Measurements from ENCODE around the gene RHCE. TPM values are rescaled to one million over a fixed set of nuclear protein-coding genes. Genes with fewer than 3 reads are reported as not detected.

The RHCE gene
- total RNA-seq, 2 experiments from 2014 or later = 0.25 to 1.1 TPM

DNA sequence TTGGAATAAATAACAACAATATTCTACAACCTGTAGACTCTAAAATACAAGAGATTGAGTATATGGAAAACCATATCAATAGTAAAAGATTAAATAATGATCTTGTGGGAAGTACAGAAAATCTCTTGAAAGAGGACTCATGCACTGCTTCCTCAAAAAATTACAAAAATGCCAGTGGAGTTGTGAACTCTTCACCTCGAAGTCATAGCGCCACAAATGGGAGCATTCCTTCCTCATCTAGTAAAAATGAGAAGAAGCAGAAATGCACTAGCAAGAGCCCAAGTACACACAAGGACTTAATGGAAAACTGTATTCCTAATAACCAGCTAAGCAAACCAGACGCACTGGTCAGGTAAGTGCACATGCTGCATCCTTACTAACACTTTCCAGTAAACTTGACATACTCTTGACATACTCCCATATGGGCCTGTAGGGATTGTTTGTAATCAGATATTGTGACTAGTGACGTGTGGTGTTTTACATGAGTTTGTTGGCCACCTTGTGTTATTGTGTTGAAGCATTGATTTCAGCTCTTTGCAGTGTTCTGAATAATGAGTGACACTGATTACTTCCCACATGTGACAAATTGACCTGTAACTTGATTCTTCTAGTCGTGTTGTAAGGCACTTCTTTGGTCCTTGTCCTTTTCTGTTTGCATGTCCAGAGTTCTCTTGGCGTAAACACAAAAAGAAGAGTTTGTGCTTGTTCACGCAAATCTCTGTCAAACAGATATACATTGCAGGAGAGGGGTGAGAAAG, 38.1 kb upstream of the RHCE start:
- H3K4me3 ChIP-seq (ENCODE audit: low read length) = no peak overlapping the region
- H3K36me3 ChIP-seq (ENCODE audit: insufficient read depth, low read length) = peaks cover 64% of the 10 kb centered on the region
- H3K36me3 Mint-ChIP-seq (ENCODE audit: low read depth) = peaks cover 87% of the 10 kb centered on the region
- ATAC-seq (ENCODE audit: poor library complexity) (no peak), DNase-seq (no peak)
- TF ChIP-seq, protein P1, sequence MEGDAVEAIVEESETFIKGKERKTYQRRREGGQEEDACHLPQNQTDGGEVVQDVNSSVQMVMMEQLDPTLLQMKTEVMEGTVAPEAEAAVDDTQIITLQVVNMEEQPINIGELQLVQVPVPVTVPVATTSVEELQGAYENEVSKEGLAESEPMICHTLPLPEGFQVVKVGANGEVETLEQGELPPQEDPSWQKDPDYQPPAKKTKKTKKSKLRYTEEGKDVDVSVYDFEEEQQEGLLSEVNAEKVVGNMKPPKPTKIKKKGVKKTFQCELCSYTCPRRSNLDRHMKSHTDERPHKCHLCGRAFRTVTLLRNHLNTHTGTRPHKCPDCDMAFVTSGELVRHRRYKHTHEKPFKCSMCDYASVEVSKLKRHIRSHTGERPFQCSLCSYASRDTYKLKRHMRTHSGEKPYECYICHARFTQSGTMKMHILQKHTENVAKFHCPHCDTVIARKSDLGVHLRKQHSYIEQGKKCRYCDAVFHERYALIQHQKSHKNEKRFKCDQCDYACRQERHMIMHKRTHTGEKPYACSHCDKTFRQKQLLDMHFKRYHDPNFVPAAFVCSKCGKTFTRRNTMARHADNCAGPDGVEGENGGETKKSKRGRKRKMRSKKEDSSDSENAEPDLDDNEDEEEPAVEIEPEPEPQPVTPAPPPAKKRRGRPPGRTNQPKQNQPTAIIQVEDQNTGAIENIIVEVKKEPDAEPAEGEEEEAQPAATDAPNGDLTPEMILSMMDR (IDR thresholded peaks at IDR 0.05) = no peak
- H3K27me3 Mint-ChIP-seq = no peaks in the 10 kb centered on the region
- POLR2A ChIA-PET = no interaction called here
- no peak overlapping the region for H3K4me3 Mint-ChIP-seq
- intact Hi-C loops (cut with DNase I, micrococcal nuclease) = no loop called here
- no peak overlapping the region for H3K27ac Mint-ChIP-seq
- H3K9me3 Mint-ChIP-seq = no peaks in the 10 kb centered on the region
- no peak overlapping the region for H3K27ac ChIP-seq (ENCODE audit: low read depth in 1 of 2, low read length in 2 of 2)
- H3K4me1 ChIP-seq (ENCODE audit: insufficient read depth, low read length) = no peaks in the 10 kb centered on the region
- H3K4me1 Mint-ChIP-seq (ENCODE audit: low read depth) = peaks cover 13% of the 10 kb centered on the region
- no peaks in the 10 kb centered on the region for H3K9me3 ChIP-seq (ENCODE audit: control insufficient read depth in 1 of 2, insufficient read depth in 1 of 2, low read length in 2 of 2)
- CTCF ChIA-PET = no interaction called here
- no peaks in the 10 kb centered on the region for H3K27me3 ChIP-seq (ENCODE audit: control insufficient read depth in 1 of 2, insufficient read depth in 2 of 2, low read length in 2 of 2)

DNA sequence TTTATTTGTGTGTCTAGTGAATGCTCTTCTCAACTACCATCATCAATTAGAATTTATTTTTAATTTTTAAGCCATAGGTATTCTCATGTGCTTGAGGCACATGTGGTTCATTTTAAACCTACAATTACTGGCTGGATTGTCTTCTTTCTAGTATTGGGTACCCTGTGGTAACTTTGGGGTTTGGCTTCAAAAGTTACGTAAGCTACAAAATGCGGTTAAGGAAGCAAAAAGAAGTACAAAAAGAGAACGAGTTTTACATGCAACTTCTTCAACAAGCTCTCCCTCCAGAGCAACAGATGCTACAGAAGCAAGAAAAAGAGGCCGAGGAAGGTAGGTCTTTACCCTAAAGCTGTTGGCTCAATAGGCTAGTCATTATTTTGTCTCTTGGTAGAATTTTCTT, 35.9 kb upstream of the RHCE start:
- Histone ChIP-seq H3K36me3 (ENCODE audit: insufficient read depth, low read length) (peaks cover 49% of the 10 kb centered on the region), H3K9me3 (ENCODE audit: control insufficient read depth in 1 of 2, insufficient read depth in 1 of 2, low read length in 2 of 2) (no peaks in the 10 kb centered on the region), H3K27ac (ENCODE audit: low read depth in 1 of 2, low read length in 2 of 2) (no peak overlapping the region), H3K4me1 (ENCODE audit: insufficient read depth, low read length) (no peaks in the 10 kb centered on the region), H3K27me3 (ENCODE audit: control insufficient read depth in 1 of 2, insufficient read depth in 2 of 2, low read length in 2 of 2) (no peaks in the 10 kb centered on the region), H3K4me3 (ENCODE audit: low read length) (no peak overlapping the region)
- Mint-ChIP-seq H3K4me1 (ENCODE audit: low read depth) (no peaks in the 10 kb centered on the region), H3K27ac (no peak overlapping the region), H3K9me3 (no peaks in the 10 kb centered on the region), H3K27me3 (no peaks in the 10 kb centered on the region), H3K4me3 (no peak overlapping the region), H3K36me3 (ENCODE audit: low read depth) (peaks cover 80% of the 10 kb centered on the region)
- intact Hi-C loops (cut with DNase I, micrococcal nuclease) = no loop called here
- ChIA-PET CTCF (interaction anchor here (2.8 kb wide), 1 partner anchor 9 kb away, joined by 10 read pairs; no protein-coding TSS in a partner anchor), POLR2A (no interaction called here)
- DNase-seq = no peak
- ATAC-seq (ENCODE audit: poor library complexity) = no peak
- TF ChIP-seq, protein P1 (IDR thresholded peaks at IDR 0.05) = no peak

DNA sequence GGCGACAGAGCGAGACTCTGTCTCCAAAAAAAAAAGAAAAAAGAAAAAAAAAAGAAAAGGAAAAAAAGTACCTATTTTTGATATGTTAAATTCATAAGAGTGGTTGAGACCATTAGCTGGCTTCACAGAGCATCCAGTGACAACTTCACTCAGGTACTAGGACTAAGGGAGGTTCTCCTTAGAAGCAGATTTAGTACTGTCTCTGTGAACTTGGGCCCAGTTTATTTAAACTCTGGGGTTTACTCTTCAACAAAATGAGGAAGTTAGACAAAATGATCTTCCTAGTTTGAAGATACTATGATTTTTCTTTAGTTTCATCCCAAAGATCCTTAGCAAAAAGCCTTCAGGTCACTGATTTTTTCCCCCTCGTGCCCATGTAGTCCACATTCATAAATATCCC, 31.3 kb upstream of the RHCE start:
- ATAC-seq (ENCODE audit: poor library complexity) (no peak), DNase-seq (no peak)
- Mint-ChIP-seq H3K4me1 (ENCODE audit: low read depth) (peaks cover 17% of the 10 kb centered on the region), H3K27ac (no peak overlapping the region), H3K4me3 (no peak overlapping the region), H3K9me3 (no peaks in the 10 kb centered on the region), H3K27me3 (no peaks in the 10 kb centered on the region), H3K36me3 (ENCODE audit: low read depth) (peaks cover 71% of the 10 kb centered on the region)
- Histone ChIP-seq H3K36me3 (ENCODE audit: insufficient read depth, low read length) (peaks cover 42% of the 10 kb centered on the region), H3K27ac (ENCODE audit: low read depth in 1 of 2, low read length in 2 of 2) (no peak overlapping the region), H3K4me1 (ENCODE audit: insufficient read depth, low read length) (no peaks in the 10 kb centered on the region), H3K9me3 (ENCODE audit: control insufficient read depth in 1 of 2, insufficient read depth in 1 of 2, low read length in 2 of 2) (no peaks in the 10 kb centered on the region), H3K4me3 (ENCODE audit: low read length) (no peak overlapping the region), H3K27me3 (ENCODE audit: control insufficient read depth in 1 of 2, insufficient read depth in 2 of 2, low read length in 2 of 2) (no peaks in the 10 kb centered on the region)
- ChIA-PET CTCF (no interaction called here), POLR2A (no interaction called here)
- TF ChIP-seq, protein P1 (IDR thresholded peaks at IDR 0.05) = no peak
- intact Hi-C loops (cut with DNase I, micrococcal nuclease) = no loop called here

Data from CD4-positive, alpha-beta T cell (primary cell).